Measurements from ENCODE around the gene HS3ST2. TPM values are rescaled to one million over a fixed set of nuclear protein-coding genes. Genes with fewer than 3 reads are reported as not detected.
"Not testable (repeated sequence)": the region's sequence is repeated elsewhere in the genome, so short reads cannot be mapped to it uniquely, and the experiment has no call there.

Gene HS3ST2
- total and polyA plus RNA-seq, 2 donors, result 2.4 TPM; not detected in 1

DNA sequence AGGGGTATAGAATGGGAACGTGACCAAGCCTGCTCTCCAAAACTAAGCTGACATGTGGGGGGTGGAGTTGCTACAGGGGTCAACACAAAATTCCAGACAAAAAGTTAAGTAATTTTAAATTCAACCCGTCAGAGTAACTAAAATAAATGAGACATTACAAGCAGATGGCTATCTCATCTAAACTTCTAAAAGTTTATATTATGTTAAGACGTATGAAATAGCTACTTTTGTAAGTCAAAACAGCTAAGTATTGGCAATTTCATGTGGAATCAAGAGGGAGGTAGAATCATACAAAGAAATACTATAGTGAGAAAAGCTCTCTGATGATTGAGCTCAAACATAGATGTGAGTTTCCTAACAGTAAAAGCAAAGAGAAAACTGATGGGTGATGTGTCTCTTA, 113.3 kb downstream of the HS3ST2 start:
- no peak for DNase-seq (ENCODE audit: low read depth in 6 of 9, low spot score in 9 of 9)
- H3K27ac ChIP-seq (ENCODE audit: low read depth in 1 of 2, low read length in 1 of 2), result no peak overlapping the region
- H3K36me3 ChIP-seq (ENCODE audit: control insufficient read depth in 2 of 2, insufficient read depth in 2 of 2, low read length in 1 of 2), result no peaks in the 10 kb centered on the region
- no peaks in the 10 kb centered on the region for H3K4me1 ChIP-seq (ENCODE audit: control insufficient read depth in 2 of 2, insufficient read depth in 2 of 2, low read length in 2 of 2)
- H3K9me3 ChIP-seq (ENCODE audit: control insufficient read depth in 2 of 2, insufficient read depth in 1 of 2, low read length in 1 of 2), result no peaks in the 10 kb centered on the region
- WGBS, result 80% methylated on average over 3 of the region's 3 CpGs
- no peak overlapping the region for H3K4me3 ChIP-seq (ENCODE audit: low read length in 2 of 2)
- H3K27me3 ChIP-seq (ENCODE audit: control insufficient read depth in 2 of 2, insufficient read depth in 1 of 2, low read length in 1 of 2), result peaks cover 0 to 3% of the 10 kb centered on the region in 2 donors

DNA sequence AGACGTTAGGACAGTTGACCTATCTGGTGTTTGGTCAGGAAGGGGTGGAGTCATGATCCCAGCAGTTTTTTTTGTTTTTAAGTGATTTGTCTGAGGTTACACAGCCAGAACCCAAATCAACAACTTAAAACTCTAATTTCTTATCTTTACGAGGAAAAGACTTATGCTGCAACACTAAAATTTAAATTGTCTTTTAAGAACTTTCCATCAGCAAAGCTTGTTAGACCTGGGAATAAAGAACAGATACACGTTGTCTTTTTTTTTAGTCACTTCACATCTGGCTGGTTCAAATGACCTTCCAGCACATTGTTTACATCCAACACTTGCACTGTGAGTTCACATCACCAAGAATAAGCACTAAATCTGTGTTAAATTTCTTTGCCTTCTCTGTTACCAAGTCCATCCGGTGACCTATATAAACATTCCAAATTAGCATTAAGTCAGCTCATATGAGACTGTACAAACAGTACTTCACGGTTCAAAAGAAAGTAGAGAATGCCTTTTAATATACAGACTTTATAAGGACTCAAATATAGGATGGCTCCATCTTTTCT, 115.0 kb downstream of the HS3ST2 start:
- peaks cover 0 to 7% of the 10 kb centered on the region in 2 donors for H3K27me3 ChIP-seq (ENCODE audit: control insufficient read depth in 2 of 2, insufficient read depth in 1 of 2, low read length in 1 of 2)
- DNase-seq (ENCODE audit: low read depth in 6 of 9, low spot score in 9 of 9), result no peak
- H3K4me3 ChIP-seq (ENCODE audit: low read length in 2 of 2), result no peak overlapping the region
- 68% methylated on average over 5 of the region's 5 CpGs for WGBS
- H3K27ac ChIP-seq (ENCODE audit: low read depth in 1 of 2, low read length in 1 of 2), result no peak overlapping the region
- no peaks in the 10 kb centered on the region for H3K4me1 ChIP-seq (ENCODE audit: control insufficient read depth in 2 of 2, insufficient read depth in 2 of 2, low read length in 2 of 2)
- H3K36me3 ChIP-seq (ENCODE audit: control insufficient read depth in 2 of 2, insufficient read depth in 2 of 2, low read length in 1 of 2), result no peaks in the 10 kb centered on the region
- no peaks in the 10 kb centered on the region for H3K9me3 ChIP-seq (ENCODE audit: control insufficient read depth in 2 of 2, insufficient read depth in 1 of 2, low read length in 1 of 2)

DNA sequence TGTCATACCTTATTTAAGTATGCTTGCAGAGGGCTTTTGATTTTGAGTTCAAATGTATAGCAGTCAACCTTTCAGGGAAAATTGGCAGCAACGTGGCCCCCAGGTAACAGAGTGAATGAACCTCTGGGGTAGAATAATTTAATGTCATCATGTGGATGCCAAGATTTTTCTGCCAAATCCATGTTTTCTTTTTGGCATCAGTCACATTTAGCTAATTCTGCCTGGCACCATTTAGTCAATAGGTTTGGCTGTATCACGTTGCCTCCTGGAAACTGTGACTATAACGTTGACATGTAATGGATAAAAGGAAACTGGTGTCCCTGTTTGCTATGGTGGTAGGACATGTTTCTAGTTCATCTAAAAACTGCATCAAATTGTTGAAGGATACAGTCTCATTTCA, 115.5 kb downstream of the HS3ST2 start:
- WGBS, result 88% methylated on average over 3 of the region's 3 CpGs
- Histone ChIP-seq H3K9me3 (ENCODE audit: control insufficient read depth in 2 of 2, insufficient read depth in 1 of 2, low read length in 1 of 2) (no peaks in the 10 kb centered on the region), H3K4me1 (ENCODE audit: control insufficient read depth in 2 of 2, insufficient read depth in 2 of 2, low read length in 2 of 2) (no peaks in the 10 kb centered on the region), H3K27me3 (ENCODE audit: control insufficient read depth in 2 of 2, insufficient read depth in 1 of 2, low read length in 1 of 2) (peaks cover 0 to 7% of the 10 kb centered on the region in 2 donors), H3K36me3 (ENCODE audit: control insufficient read depth in 2 of 2, insufficient read depth in 2 of 2, low read length in 1 of 2) (no peaks in the 10 kb centered on the region), H3K4me3 (ENCODE audit: low read length in 2 of 2) (no peak overlapping the region), H3K27ac (ENCODE audit: low read depth in 1 of 2, low read length in 1 of 2) (no peak overlapping the region)
- no peak for DNase-seq (ENCODE audit: low read depth in 6 of 9, low spot score in 9 of 9)

- Histone ChIP-seq H3K4me3 (ENCODE audit: low read length in 2 of 2) (no peak overlapping the region), H3K4me1 (ENCODE audit: control insufficient read depth in 2 of 2, insufficient read depth in 2 of 2, low read length in 2 of 2) (no peaks in the 10 kb centered on the region), H3K36me3 (ENCODE audit: control insufficient read depth in 2 of 2, insufficient read depth in 2 of 2, low read length in 1 of 2) (no peaks in the 10 kb centered on the region), H3K27me3 (ENCODE audit: control insufficient read depth in 2 of 2, insufficient read depth in 1 of 2, low read length in 1 of 2) (peaks cover 0 to 7% of the 10 kb centered on the region in 2 donors), H3K27ac (ENCODE audit: low read depth in 1 of 2, low read length in 1 of 2) (no peak overlapping the region), H3K9me3 (ENCODE audit: control insufficient read depth in 2 of 2, insufficient read depth in 1 of 2, low read length in 1 of 2) (no peaks in the 10 kb centered on the region)
- WGBS, result 77% methylated on average over 8 of the region's 8 CpGs
- no peak for DNase-seq (ENCODE audit: low read depth in 6 of 9, low spot score in 9 of 9)
These were observed 118.2 kb downstream of the HS3ST2 start for GRCh38 chr16:22932032-22932771.

DNA sequence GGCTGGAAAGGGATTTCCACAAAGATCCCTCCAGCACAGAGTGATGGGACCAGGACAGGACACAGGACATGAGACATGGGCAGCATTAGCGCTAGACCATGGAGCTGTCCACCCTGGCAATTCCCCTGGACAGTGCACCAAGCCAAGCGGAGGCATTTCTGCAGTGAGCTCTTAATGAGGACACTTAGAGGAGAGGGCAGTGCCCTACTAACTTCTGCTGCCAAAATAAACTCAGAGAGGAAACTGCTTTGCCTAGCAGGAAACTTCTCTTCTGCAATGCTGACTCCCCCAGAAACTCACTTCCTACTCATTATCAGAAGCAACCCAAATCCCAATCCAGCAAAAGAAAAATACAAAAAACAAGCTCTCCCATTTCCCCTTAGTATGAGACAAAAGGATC, 119.2 kb downstream of the HS3ST2 start:
- H3K4me3 ChIP-seq (ENCODE audit: low read length in 2 of 2), result no peak overlapping the region
- no peak for DNase-seq (ENCODE audit: low read depth in 6 of 9, low spot score in 9 of 9)
- no peaks in the 10 kb centered on the region for H3K9me3 ChIP-seq (ENCODE audit: control insufficient read depth in 2 of 2, insufficient read depth in 1 of 2, low read length in 1 of 2)
- WGBS, result 12% methylated on average over 2 of the region's 2 CpGs
- H3K27ac ChIP-seq (ENCODE audit: low read depth in 1 of 2, low read length in 1 of 2), result no peak overlapping the region
- H3K36me3 ChIP-seq (ENCODE audit: control insufficient read depth in 2 of 2, insufficient read depth in 2 of 2, low read length in 1 of 2), result no peaks in the 10 kb centered on the region
- peaks cover 0 to 7% of the 10 kb centered on the region in 2 donors for H3K27me3 ChIP-seq (ENCODE audit: control insufficient read depth in 2 of 2, insufficient read depth in 1 of 2, low read length in 1 of 2)
- no peaks in the 10 kb centered on the region for H3K4me1 ChIP-seq (ENCODE audit: control insufficient read depth in 2 of 2, insufficient read depth in 2 of 2, low read length in 2 of 2)

DNA sequence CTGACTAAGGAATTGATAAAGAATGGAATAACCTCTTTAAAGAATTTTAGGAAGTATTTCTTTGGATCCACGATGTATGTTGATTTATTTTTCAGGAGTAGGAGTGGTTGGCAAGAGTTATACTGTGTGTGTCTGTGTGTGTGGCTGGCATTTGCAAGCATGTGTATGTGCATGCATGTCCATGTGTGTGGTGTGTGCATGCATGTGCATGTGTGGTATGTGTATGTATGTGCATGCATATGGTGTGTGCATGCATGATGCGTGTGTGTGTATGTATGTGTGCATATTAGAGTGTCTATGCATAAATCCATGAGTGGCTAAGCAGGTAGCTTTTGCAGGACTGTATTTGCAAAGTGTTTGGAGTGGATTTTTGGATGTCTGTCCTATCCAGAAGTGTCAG, 120.8 kb downstream of the HS3ST2 start:
- WGBS, result 87% methylated on average over 2 of the region's 2 CpGs
- Histone ChIP-seq H3K27me3 (ENCODE audit: control insufficient read depth in 2 of 2, insufficient read depth in 1 of 2, low read length in 1 of 2) (peaks cover 0 to 7% of the 10 kb centered on the region in 2 donors), H3K36me3 (ENCODE audit: control insufficient read depth in 2 of 2, insufficient read depth in 2 of 2, low read length in 1 of 2) (no peaks in the 10 kb centered on the region), H3K4me3 (ENCODE audit: low read length in 2 of 2) (no peak overlapping the region), H3K27ac (ENCODE audit: low read depth in 1 of 2, low read length in 1 of 2) (no peak overlapping the region), H3K9me3 (ENCODE audit: control insufficient read depth in 2 of 2, insufficient read depth in 1 of 2, low read length in 1 of 2) (no peaks in the 10 kb centered on the region), H3K4me1 (ENCODE audit: control insufficient read depth in 2 of 2, insufficient read depth in 2 of 2, low read length in 2 of 2) (no peaks in the 10 kb centered on the region)
- DNase-seq (ENCODE audit: low read depth in 6 of 9, low spot score in 9 of 9), result no peak

DNA sequence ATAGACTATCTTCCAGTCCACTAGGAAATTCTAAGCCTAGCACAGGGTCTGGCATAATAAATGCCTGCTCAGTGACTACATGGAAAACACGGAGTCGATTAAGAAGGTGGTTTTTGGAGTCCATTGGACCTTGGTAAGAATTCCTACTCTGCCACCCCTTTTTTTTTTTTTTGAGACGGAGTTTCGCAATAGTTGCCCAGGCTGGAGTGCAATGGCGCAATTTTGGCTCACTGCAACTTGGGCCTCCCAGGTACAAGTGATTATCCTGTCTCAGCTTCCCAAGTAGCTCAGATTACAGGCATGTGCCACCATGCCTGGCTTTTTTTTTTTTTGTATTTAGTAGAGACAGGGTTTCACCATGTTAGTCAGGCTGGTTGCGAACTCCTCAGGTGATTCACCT, 123.2 kb downstream of the HS3ST2 start:
- DNase-seq (ENCODE audit: low read depth in 6 of 9, low spot score in 9 of 9), result no peak
- no peak overlapping the region for H3K4me3 ChIP-seq (ENCODE audit: low read length in 2 of 2)
- H3K36me3 ChIP-seq (ENCODE audit: control insufficient read depth in 2 of 2, insufficient read depth in 2 of 2, low read length in 1 of 2), result no peaks in the 10 kb centered on the region
- H3K27ac ChIP-seq (ENCODE audit: low read depth in 1 of 2, low read length in 1 of 2), result no peak overlapping the region
- H3K4me1 ChIP-seq (ENCODE audit: control insufficient read depth in 2 of 2, insufficient read depth in 2 of 2, low read length in 2 of 2), result no peaks in the 10 kb centered on the region
- H3K27me3 ChIP-seq (ENCODE audit: control insufficient read depth in 2 of 2, insufficient read depth in 1 of 2, low read length in 1 of 2), result peaks cover 0 to 5% of the 10 kb centered on the region in 2 donors
- WGBS, result 76% methylated on average over 6 of the region's 6 CpGs
- no peaks in the 10 kb centered on the region for H3K9me3 ChIP-seq (ENCODE audit: control insufficient read depth in 2 of 2, insufficient read depth in 1 of 2, low read length in 1 of 2)

DNA sequence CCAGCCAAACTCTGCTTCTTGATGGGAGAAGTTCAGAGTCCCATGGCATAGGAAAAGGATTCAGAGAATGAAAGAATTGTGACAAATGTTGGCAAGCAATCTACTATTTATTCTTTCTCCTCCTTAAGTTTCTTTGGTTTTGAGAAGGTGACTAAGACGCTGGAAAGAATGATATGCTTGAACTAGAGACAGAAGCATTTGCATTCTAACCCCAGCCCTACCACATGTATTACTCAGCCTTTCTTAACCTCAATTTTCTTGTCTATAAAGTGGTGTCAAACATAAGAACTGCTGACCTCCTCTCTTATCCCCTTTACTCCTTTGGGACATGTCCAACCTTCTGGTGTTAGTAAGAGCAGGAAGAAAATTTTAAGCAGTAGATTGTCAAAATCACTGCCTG, 124.7 kb downstream of the HS3ST2 start:
- H3K9me3 ChIP-seq (ENCODE audit: control insufficient read depth in 2 of 2, insufficient read depth in 1 of 2, low read length in 1 of 2), result no peaks in the 10 kb centered on the region
- WGBS, result 94% methylated on average over 1 of the region's 1 CpG
- no peak overlapping the region for H3K27ac ChIP-seq (ENCODE audit: low read depth in 1 of 2, low read length in 1 of 2)
- no peaks in the 10 kb centered on the region for H3K4me1 ChIP-seq (ENCODE audit: control insufficient read depth in 2 of 2, insufficient read depth in 2 of 2, low read length in 2 of 2)
- no peak for DNase-seq (ENCODE audit: low read depth in 6 of 9, low spot score in 9 of 9)
- H3K27me3 ChIP-seq (ENCODE audit: control insufficient read depth in 2 of 2, insufficient read depth in 1 of 2, low read length in 1 of 2), result no peaks in the 10 kb centered on the region
- no peaks in the 10 kb centered on the region for H3K36me3 ChIP-seq (ENCODE audit: control insufficient read depth in 2 of 2, insufficient read depth in 2 of 2, low read length in 1 of 2)
- no peak overlapping the region for H3K4me3 ChIP-seq (ENCODE audit: low read length in 2 of 2)

DNA sequence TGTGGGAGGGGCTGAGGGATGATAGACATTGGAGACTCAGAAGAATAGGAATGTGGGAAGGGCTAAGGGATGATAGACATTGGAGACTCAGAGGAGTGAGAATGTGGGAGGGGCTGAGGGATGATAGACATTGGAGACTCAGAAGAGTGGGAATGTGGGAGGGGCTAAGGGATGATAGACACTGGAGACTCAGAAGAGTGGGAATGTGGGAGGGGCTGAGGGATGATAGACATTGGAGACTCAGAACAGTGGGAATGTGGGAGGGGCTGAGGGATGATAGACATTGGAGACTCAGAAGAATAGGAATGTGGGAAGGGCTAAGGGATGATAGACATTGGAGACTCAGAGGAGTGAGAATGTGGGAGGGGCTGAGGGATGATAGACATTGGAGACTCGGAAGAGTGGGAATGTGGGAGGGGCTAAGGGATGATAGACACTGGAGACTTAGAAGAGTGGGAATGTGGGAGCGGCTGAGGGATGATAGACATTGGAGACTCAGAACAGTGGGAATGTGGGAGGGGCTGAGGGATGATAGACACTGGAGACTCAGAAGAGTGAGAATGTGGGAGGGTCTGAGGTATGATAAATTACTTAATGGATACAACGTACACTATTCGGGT, 125.9 kb downstream of the HS3ST2 start:
- not testable (repeated sequence) for H3K27me3 ChIP-seq (ENCODE audit: control insufficient read depth in 2 of 2, insufficient read depth in 1 of 2, low read length in 1 of 2); H3K4me1 ChIP-seq (ENCODE audit: control insufficient read depth in 2 of 2, insufficient read depth in 2 of 2, low read length in 2 of 2); H3K4me3 ChIP-seq (ENCODE audit: low read length in 2 of 2); H3K9me3 ChIP-seq (ENCODE audit: control insufficient read depth in 2 of 2, insufficient read depth in 1 of 2, low read length in 1 of 2); H3K27ac ChIP-seq (ENCODE audit: low read depth in 1 of 2, low read length in 1 of 2); H3K36me3 ChIP-seq (ENCODE audit: control insufficient read depth in 2 of 2, insufficient read depth in 2 of 2, low read length in 1 of 2); DNase-seq (ENCODE audit: low read depth in 6 of 9, low spot score in 9 of 9)
- 77% methylated on average over 4 of the region's 4 CpGs for WGBS
